Prostate gland (tissue), 2 donors: Measurements from ENCODE around the gene COX19.
"Not testable (repeated sequence)": the region's sequence is repeated elsewhere in the genome, so short reads cannot be mapped to it uniquely, and the experiment has no call there.

Experiments
- POLR2A ChIP-seq: fragments of 450-650 bp; IDR thresholded peaks from one replicate; pipeline ENCODE4 v1.6.1; 2016; ENCODE audit warnings: antibody characterized with exemption, mild to moderate bottlenecking
- POLR2AphosphoS5 ChIP-seq: sonication (generic); formaldehyde crosslinking; IDR thresholded peaks from one replicate; pipeline ENCODE4 v1.6.1; 2017; ENCODE audit warnings: antibody characterized with exemption
- TF ChIP-seq, protein P1 (sequence below), 4 experiments: fragments of 200-600 bp in 2 of 4; fragments of 450-650 bp in 2 of 4; sonication (generic) in 2 of 4; IDR thresholded peaks; 1 replicate in 3 of 4; 2 replicates in 1 of 4; pipeline ENCODE4 v1.5.1; 2016 to 2019; ENCODE audit warnings: antibody characterized with exemption in 4 of 4, mild to moderate bottlenecking in 2 of 4, moderate library complexity in 2 of 4

DNA sequence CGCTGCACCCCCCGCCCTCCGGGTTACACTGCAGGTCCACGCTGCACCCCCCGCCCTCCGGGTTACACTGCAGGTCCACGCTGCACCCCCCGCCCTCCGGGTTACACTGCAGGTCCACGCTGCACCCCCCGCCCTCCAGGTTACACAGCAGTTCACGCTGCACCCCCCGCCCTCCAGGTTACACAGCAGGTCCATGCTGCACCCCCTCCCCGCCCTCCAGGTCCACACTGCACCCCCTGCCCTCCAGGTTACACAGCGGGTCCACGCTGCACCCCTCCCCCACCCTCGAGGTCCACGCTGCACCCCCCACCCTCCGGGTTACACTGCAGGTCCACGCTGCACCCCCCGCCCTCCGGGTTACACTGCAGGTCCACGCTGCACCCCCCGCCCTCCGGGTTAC lies 51.3 kb downstream of the COX19 start:
- TF ChIP-seq, protein P1, sequence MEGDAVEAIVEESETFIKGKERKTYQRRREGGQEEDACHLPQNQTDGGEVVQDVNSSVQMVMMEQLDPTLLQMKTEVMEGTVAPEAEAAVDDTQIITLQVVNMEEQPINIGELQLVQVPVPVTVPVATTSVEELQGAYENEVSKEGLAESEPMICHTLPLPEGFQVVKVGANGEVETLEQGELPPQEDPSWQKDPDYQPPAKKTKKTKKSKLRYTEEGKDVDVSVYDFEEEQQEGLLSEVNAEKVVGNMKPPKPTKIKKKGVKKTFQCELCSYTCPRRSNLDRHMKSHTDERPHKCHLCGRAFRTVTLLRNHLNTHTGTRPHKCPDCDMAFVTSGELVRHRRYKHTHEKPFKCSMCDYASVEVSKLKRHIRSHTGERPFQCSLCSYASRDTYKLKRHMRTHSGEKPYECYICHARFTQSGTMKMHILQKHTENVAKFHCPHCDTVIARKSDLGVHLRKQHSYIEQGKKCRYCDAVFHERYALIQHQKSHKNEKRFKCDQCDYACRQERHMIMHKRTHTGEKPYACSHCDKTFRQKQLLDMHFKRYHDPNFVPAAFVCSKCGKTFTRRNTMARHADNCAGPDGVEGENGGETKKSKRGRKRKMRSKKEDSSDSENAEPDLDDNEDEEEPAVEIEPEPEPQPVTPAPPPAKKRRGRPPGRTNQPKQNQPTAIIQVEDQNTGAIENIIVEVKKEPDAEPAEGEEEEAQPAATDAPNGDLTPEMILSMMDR (IDR thresholded peaks at IDR 0.05), result not testable (repeated sequence)
- TF ChIP-seq POLR2AphosphoS5, POLR2A: not testable (repeated sequence)
